GM21576 (cell line): ENCODE measurements around the gene RETSAT.
A peak's percentile ranks its signal among the peaks of the same experiment; 100 is the strongest.
"Not testable (repeated sequence)": the region's sequence is repeated elsewhere in the genome, so short reads cannot be mapped to it uniquely, and the experiment has no call there.

ENCODE experiments used
- ATAC-seq: cut with Tn5 transposase; IDR thresholded peaks from one replicate; pipeline ENCODE4 v1.9.1; 2021; ENCODE audit warnings: mild to moderate bottlenecking, moderate library complexity; ENCODE audit not compliant: unreplicated experiment

Gene RETSAT

GRCh38 chr2:85380048-85380447 is 25.7 kb upstream of the RETSAT start:
- no peak for ATAC-seq

GRCh38 chr2:85378257-85378656 is 23.9 kb upstream of the RETSAT start:
- no peak for ATAC-seq

- ATAC-seq: no peak
These were observed 22.8 kb upstream of the RETSAT start for GRCh38 chr2:85377083-85377482.

- ATAC-seq: no peak
These were observed 22.1 kb upstream of the RETSAT start for GRCh38 chr2:85376291-85377065.

GRCh38 chr2:85371045-85371444 is 16.7 kb upstream of the RETSAT start:
- no peak for ATAC-seq

GRCh38 chr2:85369500-85369899 is 15.2 kb upstream of the RETSAT start:
- no peak for ATAC-seq

GRCh38 chr2:85368921-85369320 is 14.6 kb upstream of the RETSAT start:
- no peak for ATAC-seq

GRCh38 chr2:85367180-85367579 is 12.9 kb upstream of the RETSAT start:
- no peak for ATAC-seq

GRCh38 chr2:85362653-85363387 is 8.5 kb upstream of the RETSAT start:
- not testable (repeated sequence) for ATAC-seq

GRCh38 chr2:85357736-85358135 is 3.4 kb upstream of the RETSAT start:
- no peak for ATAC-seq

GRCh38 chr2:85356186-85356585 is 1.9 kb upstream of the RETSAT start:
- ATAC-seq: no peak

- no peak for ATAC-seq
These were observed 1.2 kb upstream of the RETSAT start for GRCh38 chr2:85355521-85355920.

GRCh38 chr2:85355073-85355410 is 714 bp upstream of the RETSAT start:
- peak; percentile 2 for ATAC-seq

- peak; percentile 2 for ATAC-seq
These were observed 447 bp downstream of the RETSAT start for GRCh38 chr2:85353876-85354285.

GRCh38 chr2:85347599-85347998 is 6.7 kb downstream of the RETSAT start:
- ATAC-seq: no peak

- no peak for ATAC-seq
These were observed 9.9 kb downstream of the RETSAT start for GRCh38 chr2:85344356-85344954.

GRCh38 chr2:85343207-85343895 is 11.0 kb downstream of the RETSAT start:
- not testable (repeated sequence) for ATAC-seq

- no peak for ATAC-seq
These were observed 12.2 kb downstream of the RETSAT start for GRCh38 chr2:85342156-85342555.

- ATAC-seq: no peak
These were observed 12.9 kb downstream of the RETSAT start for GRCh38 chr2:85341269-85342029.

GRCh38 chr2:85340034-85340892 is 14.1 kb downstream of the RETSAT start:
- no peak for ATAC-seq
